GM12878 (cell line): ENCODE data around the gene GEMIN7. TPM values are rescaled to one million over a fixed set of nuclear protein-coding genes. Genes with fewer than 3 reads are reported as not detected.

Experiments
- BCL3 ChIP-seq: IDR thresholded peaks from 2 replicates; pipeline ENCODE4 v1.6.1; 2011; ENCODE audit warnings: borderline replicate concordance, low read depth, mild to moderate bottlenecking, moderate library complexity, low read length; ENCODE audit not compliant: insufficient read depth, poor library complexity, severe bottlenecking
- GABPA ChIP-seq: IDR thresholded peaks from 2 replicates; pipeline ENCODE4 v1.6.1; 2014; ENCODE audit warnings: antibody characterized with exemption, low read depth, mild to moderate bottlenecking, inconsistent platforms
- IRF3 ChIP-seq: fragments of 450-650 bp; IDR thresholded peaks from 2 replicates; pipeline ENCODE4 v1.6.1; 2014; ENCODE audit warnings: mild to moderate bottlenecking
- NR2C1 ChIP-seq: fragments of 450-650 bp; IDR thresholded peaks from 2 replicates; pipeline ENCODE4 v1.6.1; 2017; ENCODE audit warnings: antibody characterized with exemption, mild to moderate bottlenecking, moderate library complexity
- POLR2A ChIP-seq: IDR thresholded peaks from 2 replicates; pipeline ENCODE4 v1.6.1; 2011; ENCODE audit warnings: low read depth, mild to moderate bottlenecking, low read length
- POLR2AphosphoS2 ChIP-seq: IDR thresholded peaks from 2 replicates; pipeline ENCODE4 v1.6.1; 2011; ENCODE audit warnings: low read depth, mild to moderate bottlenecking, low read length, improper control_type of control experiment, moderate library complexity
- RAD51 ChIP-seq: fragments of 450-650 bp; IDR thresholded peaks from 2 replicates; pipeline ENCODE4 v1.6.1; 2016; ENCODE audit warnings: moderate library complexity, mild to moderate bottlenecking, inconsistent platforms
- SMAD5 ChIP-seq: IDR thresholded peaks from 2 replicates; pipeline ENCODE4 v1.6.1; 2016; ENCODE audit warnings: antibody characterized with exemption, low read depth
- SPI1 ChIP-seq: IDR thresholded peaks from 2 replicates; pipeline ENCODE4 v1.6.1; 2011; ENCODE audit warnings: low read depth, mild to moderate bottlenecking, low read length, moderate library complexity, borderline replicate concordance; ENCODE audit not compliant: insufficient read depth
- SREBF1 ChIP-seq: IDR thresholded peaks from 2 replicates; pipeline ENCODE4 v1.6.1; 2012; ENCODE audit warnings: mild to moderate bottlenecking, low read length
- ZBTB11 ChIP-seq: fragments of 450-650 bp; formaldehyde crosslinking; IDR thresholded peaks from 2 replicates; pipeline ENCODE4 v1.5.0; 2022; ENCODE audit warnings: mild to moderate bottlenecking, missing genetic modification characterization
- ZNF217 ChIP-seq: fragments of 450-650 bp; IDR thresholded peaks from 2 replicates; pipeline ENCODE4 v1.6.1; 2017; ENCODE audit warnings: antibody characterized with exemption, mild to moderate bottlenecking
- ZNF687 ChIP-seq: fragments of 450-650 bp; IDR thresholded peaks from 2 replicates; pipeline ENCODE4 v1.6.1; 2017; ENCODE audit warnings: mild to moderate bottlenecking, moderate library complexity
- ZSCAN29 ChIP-seq: fragments of 450-650 bp; IDR thresholded peaks from 2 replicates; pipeline ENCODE4 v1.6.1; 2017; ENCODE audit warnings: mild to moderate bottlenecking, moderate library complexity
- polyA plus RNA-seq, 11 experiments: library from polyadenylated mRNA; depleted of rRNA in 4 of 11; unstranded in 6 of 11; stranded (reverse) in 5 of 11; fragments of >200 nt; fragmentation: Nextera tagmentation in 4 of 11; fragmentation: Illumina TruSeq in 1 of 11; extraction: Ambion mirVana in 4 of 11; extraction: Trizol in 1 of 11; gene quantifications; 1 replicate in 1 of 11; 2 replicates in 10 of 11; pipeline versions ENCODE4 v1.2.1 to v1.2.3, GENCODE V29; 2011 to 2016; ENCODE audit warnings: inconsistent platforms in 2 of 11, missing spikeins in 2 of 11, low read depth in 1 of 11
- total RNA-seq, 4 experiments: library from RNA; depleted of rRNA in 3 of 4; stranded (reverse); fragments of >200 nt in 3 of 4; fragmentation: Illumina TruSeq in 1 of 4; extraction: Trizol in 1 of 4; gene quantifications; 2 replicates each; pipeline versions ENCODE4 v1.2.1 to v1.2.3, GENCODE V29; 2013 to 2021
- TF ChIP-seq, protein P1 (sequence below): fragments of 450-650 bp; formaldehyde crosslinking; IDR thresholded peaks from 2 replicates; pipeline ENCODE4 v1.4.0; 2020; ENCODE audit warnings: mild to moderate bottlenecking, moderate library complexity

GEMIN7 gene
- total and polyA plus RNA-seq, 10 of the 15 experiments (the other 5 are each of a cell fraction or from before 2014, with no cell fraction given), result 21.1 to 76.7 (median 44.9) TPM

DNA sequence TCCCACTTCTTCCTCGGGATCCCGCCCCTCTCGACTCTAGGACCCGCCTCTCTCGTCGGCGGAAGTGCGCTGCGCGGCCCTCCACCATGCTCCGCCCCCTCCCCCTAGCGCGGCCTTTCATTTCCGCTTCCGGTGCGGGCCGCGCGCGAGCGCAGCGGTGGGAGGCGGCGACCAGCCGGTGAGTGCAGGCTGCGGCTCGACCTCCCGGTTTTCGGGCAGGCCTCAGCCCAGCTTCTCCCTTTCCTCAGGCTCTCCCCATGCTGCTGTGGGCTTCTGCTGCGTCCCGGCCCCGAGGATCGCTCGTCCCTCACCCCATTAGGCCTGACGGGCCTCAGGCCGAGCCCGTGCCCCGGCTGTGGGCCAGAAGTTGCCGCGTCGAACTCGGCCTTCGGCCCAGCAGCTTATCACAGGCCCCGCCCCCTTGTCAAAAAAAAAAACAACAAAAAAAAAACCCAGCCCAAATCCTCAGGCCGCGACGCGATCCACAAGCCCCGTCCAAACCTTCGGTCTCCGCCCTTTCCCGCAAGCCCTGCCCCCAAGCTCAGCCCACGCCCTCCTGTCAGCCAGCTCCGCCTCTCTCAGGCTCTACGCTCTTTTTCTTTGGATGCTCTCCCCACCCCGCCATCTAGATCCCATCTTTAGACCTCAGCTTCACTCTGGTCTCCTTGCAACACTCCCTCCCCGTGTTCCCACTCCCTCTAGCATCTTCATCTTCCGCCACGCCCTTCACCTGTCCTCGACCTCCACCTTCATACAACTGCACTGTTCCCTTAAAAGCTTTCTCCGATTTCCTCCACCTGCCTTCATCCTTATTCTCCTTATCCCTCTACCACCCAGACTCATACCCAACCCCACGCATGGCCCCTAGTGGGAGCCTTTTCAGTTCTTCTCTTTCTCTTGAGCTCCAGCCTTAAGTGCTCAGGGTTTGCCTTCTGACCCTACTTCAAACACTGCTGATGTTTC is 39.8 kb upstream of the GEMIN7 start, which contains the start of gene CLASRP (continued):
- TF ChIP-seq SPI1 (0 out of 2 replicates have a peak, but pooled peaks have one; percentile 49), ZNF687 (no peak), ZNF217 (no peak), SREBF1 (no peak), ZBTB11 (CRISPR knock-in tag) (no peak), NR2C1 (peak; percentile 94), IRF3 (no peak), BCL3 (no peak), POLR2A (peak; percentile 99), SMAD5 (peak; percentile 69; the same call in 1 of the 2 replicates), GABPA (peak; percentile 93), RAD51 (no peak), ZSCAN29 (no peak), POLR2AphosphoS2 (peak; percentile 92)
- TF ChIP-seq, protein P1, sequence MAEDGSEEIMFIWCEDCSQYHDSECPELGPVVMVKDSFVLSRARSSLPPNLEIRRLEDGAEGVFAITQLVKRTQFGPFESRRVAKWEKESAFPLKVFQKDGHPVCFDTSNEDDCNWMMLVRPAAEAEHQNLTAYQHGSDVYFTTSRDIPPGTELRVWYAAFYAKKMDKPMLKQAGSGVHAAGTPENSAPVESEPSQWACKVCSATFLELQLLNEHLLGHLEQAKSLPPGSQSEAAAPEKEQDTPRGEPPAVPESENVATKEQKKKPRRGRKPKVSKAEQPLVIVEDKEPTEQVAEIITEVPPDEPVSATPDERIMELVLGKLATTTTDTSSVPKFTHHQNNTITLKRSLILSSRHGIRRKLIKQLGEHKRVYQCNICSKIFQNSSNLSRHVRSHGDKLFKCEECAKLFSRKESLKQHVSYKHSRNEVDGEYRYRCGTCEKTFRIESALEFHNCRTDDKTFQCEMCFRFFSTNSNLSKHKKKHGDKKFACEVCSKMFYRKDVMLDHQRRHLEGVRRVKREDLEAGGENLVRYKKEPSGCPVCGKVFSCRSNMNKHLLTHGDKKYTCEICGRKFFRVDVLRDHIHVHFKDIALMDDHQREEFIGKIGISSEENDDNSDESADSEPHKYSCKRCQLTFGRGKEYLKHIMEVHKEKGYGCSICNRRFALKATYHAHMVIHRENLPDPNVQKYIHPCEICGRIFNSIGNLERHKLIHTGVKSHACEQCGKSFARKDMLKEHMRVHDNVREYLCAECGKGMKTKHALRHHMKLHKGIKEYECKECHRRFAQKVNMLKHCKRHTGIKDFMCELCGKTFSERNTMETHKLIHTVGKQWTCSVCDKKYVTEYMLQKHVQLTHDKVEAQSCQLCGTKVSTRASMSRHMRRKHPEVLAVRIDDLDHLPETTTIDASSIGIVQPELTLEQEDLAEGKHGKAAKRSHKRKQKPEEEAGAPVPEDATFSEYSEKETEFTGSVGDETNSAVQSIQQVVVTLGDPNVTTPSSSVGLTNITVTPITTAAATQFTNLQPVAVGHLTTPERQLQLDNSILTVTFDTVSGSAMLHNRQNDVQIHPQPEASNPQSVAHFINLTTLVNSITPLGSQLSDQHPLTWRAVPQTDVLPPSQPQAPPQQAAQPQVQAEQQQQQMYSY (CRISPR knock-in tag), result no peak
